ENCODE results near the gene SNCG. TPM values are rescaled to one million over a fixed set of nuclear protein-coding genes. Genes with fewer than 3 reads are reported as not detected.

The SNCG gene
- 0.21 TPM for polyA plus RNA-seq (2013, experiment 1 of 2)
- 0.29 TPM for polyA plus RNA-seq (2013, experiment 2 of 2)

- Histone ChIP-seq H3K27ac (replicated peaks; ENCODE audit: low read length) (peak within 1 kb of the TSS; percentile 2), H2BK5ac (ENCODE audit: low read length) (peak within 1 kb of the TSS; percentile 54), H2AK5ac (ENCODE audit: low read depth, low read length) (peak within 1 kb of the TSS; percentile 99), H3K4me3 (ENCODE audit: low read length in 2 of 2) (no peak within 1 kb of the TSS), H3K4me2 (ENCODE audit: insufficient read depth, low read length, poor library complexity, severe bottlenecking) (no peak within 1 kb of the TSS), H3K36me3 (replicated peaks in 1 of 2; ENCODE audit: control insufficient read depth in 2 of 2, insufficient read depth in 2 of 2, low read length in 2 of 2) (no peaks in the 10 kb centered on the region), H3K79me1 (ENCODE audit: low read depth, low read length) (peaks cover 1% of the 10 kb centered on the region), H2BK15ac (ENCODE audit: low read length) (peak within 1 kb of the TSS; percentile 97), H3K14ac (ENCODE audit: low read length) (peak within 1 kb of the TSS; percentile 92), H2AFZ (ENCODE audit: low read length) (peak within 1 kb of the TSS; percentile 76), H3K18ac (ENCODE audit: low read length) (peak within 1 kb of the TSS; percentile 88), H3K4ac (ENCODE audit: low read length) (peak within 1 kb of the TSS; percentile 70), H3K9ac (ENCODE audit: low read depth, low read length, poor library complexity) (peak within 1 kb of the TSS; percentile 54), H3K9me3 (replicated peaks in 1 of 2; ENCODE audit: control insufficient read depth in 2 of 2, insufficient read depth in 1 of 2, low read depth in 1 of 2, low read length in 2 of 2) (peaks cover 3 to 6% of the 10 kb centered on the region in 2 donors), H2BK120ac (ENCODE audit: low read depth, low read length) (peak within 1 kb of the TSS; percentile 85), H3K23ac (ENCODE audit: low read depth, low read length, poor library complexity) (peak within 1 kb of the TSS; percentile 36), H4K91ac (ENCODE audit: low read depth, low read length, poor library complexity) (peak within 1 kb of the TSS; percentile 38), H4K8ac (ENCODE audit: low read depth, low read length) (peak within 1 kb of the TSS; percentile 99), H3K27me3 (ENCODE audit: control insufficient read depth in 3 of 3, insufficient read depth in 3 of 3, low read depth in 1 of 3, low read length in 3 of 3) (no peaks in the 10 kb centered on the region), H3K4me1 (ENCODE audit: control insufficient read depth in 2 of 2, insufficient read depth in 1 of 2, low read depth in 1 of 2, low read length in 2 of 2) (peaks cover 46 to 54% of the 10 kb centered on the region in 2 donors), H2BK12ac (ENCODE audit: low read length) (peak within 1 kb of the TSS; percentile 96)
- DNase-seq (ENCODE audit: low spot score): no peak
- no CpG with 5 or more reads among the region's 22 CpGs for WGBS, 2 donors (ENCODE audit: extremely low coverage in 2 of 2, insufficient read length in 2 of 2, insufficient replicate concordance in 1 of 2)
Measured at GRCh38 chr10:86958116-86958900, at the start of gene SNCG. SNCG (plus strand) TSS chr10:86958599; CDS start chr10:86958698, 99 bp downstream.

- H2AFZ ChIP-seq (ENCODE audit: low read length): no peak overlapping the region
- H2BK5ac ChIP-seq (ENCODE audit: low read length): no peak overlapping the region
- no CpG with 5 or more reads among the region's 1 CpG for WGBS, 2 donors (ENCODE audit: extremely low coverage in 2 of 2, insufficient read length in 2 of 2, insufficient replicate concordance in 1 of 2)
- H3K4me1 ChIP-seq (ENCODE audit: control insufficient read depth in 2 of 2, insufficient read depth in 1 of 2, low read depth in 1 of 2, low read length in 2 of 2): no peaks in the 10 kb centered on the region
- H3K9me3 ChIP-seq (replicated peaks in 1 of 2; ENCODE audit: control insufficient read depth in 2 of 2, insufficient read depth in 1 of 2, low read depth in 1 of 2, low read length in 2 of 2): no peaks in the 10 kb centered on the region
- no peak overlapping the region for H2BK15ac ChIP-seq (ENCODE audit: low read length)
- H3K9ac ChIP-seq (ENCODE audit: low read depth, low read length, poor library complexity): no peak overlapping the region
- no peak for DNase-seq (ENCODE audit: low spot score)
- no peak overlapping the region for H2BK120ac ChIP-seq (ENCODE audit: low read depth, low read length)
- no peak overlapping the region for H2BK12ac ChIP-seq (ENCODE audit: low read length)
- no peak overlapping the region for H4K8ac ChIP-seq (ENCODE audit: low read depth, low read length)
- H3K27me3 ChIP-seq (ENCODE audit: control insufficient read depth in 3 of 3, insufficient read depth in 3 of 3, low read depth in 1 of 3, low read length in 3 of 3): no peaks in the 10 kb centered on the region
- no peak overlapping the region for H3K14ac ChIP-seq (ENCODE audit: low read length)
- no peaks in the 10 kb centered on the region for H3K79me1 ChIP-seq (ENCODE audit: low read depth, low read length)
- H2AK5ac ChIP-seq (ENCODE audit: low read depth, low read length): no peak overlapping the region
- H3K23ac ChIP-seq (ENCODE audit: low read depth, low read length, poor library complexity): no peak overlapping the region
- H3K4ac ChIP-seq (ENCODE audit: low read length): no peak overlapping the region
- H3K4me2 ChIP-seq (ENCODE audit: insufficient read depth, low read length, poor library complexity, severe bottlenecking): no peak overlapping the region
- no peak overlapping the region for H4K91ac ChIP-seq (ENCODE audit: low read depth, low read length, poor library complexity)
- no peak overlapping the region for H3K18ac ChIP-seq (ENCODE audit: low read length)
- no peak overlapping the region for H3K27ac ChIP-seq (replicated peaks; ENCODE audit: low read length)
- H3K4me3 ChIP-seq (ENCODE audit: low read length in 2 of 2): no peak overlapping the region
- H3K36me3 ChIP-seq (replicated peaks in 1 of 2; ENCODE audit: control insufficient read depth in 2 of 2, insufficient read depth in 2 of 2, low read length in 2 of 2): peaks cover 10 to 88% of the 10 kb centered on the region in 2 donors
Measured at GRCh38 chr10:86914734-86915133, 43.7 kb upstream of the SNCG start.

- no peak overlapping the region for H2AFZ ChIP-seq (ENCODE audit: low read length)
- no peak overlapping the region for H3K9ac ChIP-seq (ENCODE audit: low read depth, low read length, poor library complexity)
- H2BK12ac ChIP-seq (ENCODE audit: low read length): no peak overlapping the region
- H3K18ac ChIP-seq (ENCODE audit: low read length): no peak overlapping the region
- H3K14ac ChIP-seq (ENCODE audit: low read length): no peak overlapping the region
- H3K36me3 ChIP-seq (replicated peaks in 1 of 2; ENCODE audit: control insufficient read depth in 2 of 2, insufficient read depth in 2 of 2, low read length in 2 of 2): peaks cover 20 to 100% of the 10 kb centered on the region in 2 donors
- no peak overlapping the region for H2AK5ac ChIP-seq (ENCODE audit: low read depth, low read length)
- H4K8ac ChIP-seq (ENCODE audit: low read depth, low read length): no peak overlapping the region
- H3K4me2 ChIP-seq (ENCODE audit: insufficient read depth, low read length, poor library complexity, severe bottlenecking): no peak overlapping the region
- no peaks in the 10 kb centered on the region for H3K27me3 ChIP-seq (ENCODE audit: control insufficient read depth in 3 of 3, insufficient read depth in 3 of 3, low read depth in 1 of 3, low read length in 3 of 3)
- no CpG with 5 or more reads among the region's 5 CpGs for WGBS, 2 donors (ENCODE audit: extremely low coverage in 2 of 2, insufficient read length in 2 of 2, insufficient replicate concordance in 1 of 2)
- no peak overlapping the region for H3K4ac ChIP-seq (ENCODE audit: low read length)
- H2BK5ac ChIP-seq (ENCODE audit: low read length): no peak overlapping the region
- H2BK15ac ChIP-seq (ENCODE audit: low read length): no peak overlapping the region
- no peak overlapping the region for H2BK120ac ChIP-seq (ENCODE audit: low read depth, low read length)
- no peaks in the 10 kb centered on the region for H3K79me1 ChIP-seq (ENCODE audit: low read depth, low read length)
- no peak for DNase-seq (ENCODE audit: low spot score)
- no peak overlapping the region for H4K91ac ChIP-seq (ENCODE audit: low read depth, low read length, poor library complexity)
- H3K23ac ChIP-seq (ENCODE audit: low read depth, low read length, poor library complexity): no peak overlapping the region
- H3K4me1 ChIP-seq (ENCODE audit: control insufficient read depth in 2 of 2, insufficient read depth in 1 of 2, low read depth in 1 of 2, low read length in 2 of 2): no peaks in the 10 kb centered on the region
- H3K4me3 ChIP-seq (ENCODE audit: low read length in 2 of 2): no peak overlapping the region
- H3K27ac ChIP-seq (replicated peaks; ENCODE audit: low read length): no peak overlapping the region
- no peaks in the 10 kb centered on the region for H3K9me3 ChIP-seq (replicated peaks in 1 of 2; ENCODE audit: control insufficient read depth in 2 of 2, insufficient read depth in 1 of 2, low read depth in 1 of 2, low read length in 2 of 2)
Measured at GRCh38 chr10:86918022-86918471, 40.4 kb upstream of the SNCG start.

- H2AK5ac ChIP-seq (ENCODE audit: low read depth, low read length): no peak overlapping the region
- peaks cover 20 to 87% of the 10 kb centered on the region in 2 donors for H3K36me3 ChIP-seq (replicated peaks in 1 of 2; ENCODE audit: control insufficient read depth in 2 of 2, insufficient read depth in 2 of 2, low read length in 2 of 2)
- H3K9me3 ChIP-seq (replicated peaks in 1 of 2; ENCODE audit: control insufficient read depth in 2 of 2, insufficient read depth in 1 of 2, low read depth in 1 of 2, low read length in 2 of 2): no peaks in the 10 kb centered on the region
- no peak overlapping the region for H2BK120ac ChIP-seq (ENCODE audit: low read depth, low read length)
- H3K18ac ChIP-seq (ENCODE audit: low read length): no peak overlapping the region
- H3K9ac ChIP-seq (ENCODE audit: low read depth, low read length, poor library complexity): no peak overlapping the region
- no peak overlapping the region for H3K14ac ChIP-seq (ENCODE audit: low read length)
- H3K4me3 ChIP-seq (ENCODE audit: low read length in 2 of 2): no peak overlapping the region
- no peak overlapping the region for H2AFZ ChIP-seq (ENCODE audit: low read length)
- no peak overlapping the region for H3K23ac ChIP-seq (ENCODE audit: low read depth, low read length, poor library complexity)
- no peak overlapping the region for H2BK12ac ChIP-seq (ENCODE audit: low read length)
- H3K27me3 ChIP-seq (ENCODE audit: control insufficient read depth in 3 of 3, insufficient read depth in 3 of 3, low read depth in 1 of 3, low read length in 3 of 3): no peaks in the 10 kb centered on the region
- WGBS, 2 donors (ENCODE audit: extremely low coverage in 2 of 2, insufficient read length in 2 of 2, insufficient replicate concordance in 1 of 2): no CpG with 5 or more reads among the region's 9 CpGs
- no peaks in the 10 kb centered on the region for H3K79me1 ChIP-seq (ENCODE audit: low read depth, low read length)
- no peak for DNase-seq (ENCODE audit: low spot score)
- H3K4me1 ChIP-seq (ENCODE audit: control insufficient read depth in 2 of 2, insufficient read depth in 1 of 2, low read depth in 1 of 2, low read length in 2 of 2): no peaks in the 10 kb centered on the region
- no peak overlapping the region for H4K8ac ChIP-seq (ENCODE audit: low read depth, low read length)
- no peak overlapping the region for H3K4me2 ChIP-seq (ENCODE audit: insufficient read depth, low read length, poor library complexity, severe bottlenecking)
- no peak overlapping the region for H3K27ac ChIP-seq (replicated peaks; ENCODE audit: low read length)
- no peak overlapping the region for H2BK15ac ChIP-seq (ENCODE audit: low read length)
- H3K4ac ChIP-seq (ENCODE audit: low read length): no peak overlapping the region
- H4K91ac ChIP-seq (ENCODE audit: low read depth, low read length, poor library complexity): no peak overlapping the region
- H2BK5ac ChIP-seq (ENCODE audit: low read length): no peak overlapping the region
Measured at GRCh38 chr10:86922553-86922961, 35.8 kb upstream of the SNCG start.

All from neuronal stem cell (in vitro differentiated cells).